NCI-H460 (cell line): Measurements from ENCODE around the gene DOCK1. TPM values are rescaled to one million over a fixed set of nuclear protein-coding genes. Genes with fewer than 3 reads are reported as not detected.

Source experiments
- DNase-seq: peaks from one replicate; pipeline ENCODE4 v3.0.0-alpha.2; 2016; ENCODE audit warnings: low read depth; ENCODE audit errors: extremely low read depth
- total RNA-seq: library from RNA; depleted of rRNA; stranded (reverse); fragments of >200 nt; shearing (Covaris generic); gene quantifications from 2 replicates; pipeline ENCODE4 v1.2.3, GENCODE V29; 2014

Gene DOCK1
- total RNA-seq, 1 experiment from 2014 or later = 32.3 TPM

GRCh38 chr10:127320176-127320575 lies 414.9 kb downstream of the DOCK1 start:
- no peak for DNase-seq

GRCh38 chr10:127322286-127322685 lies 417.1 kb downstream of the DOCK1 start:
- no peak for DNase-seq

GRCh38 chr10:127325506-127325905 lies 420.3 kb downstream of the DOCK1 start:
- DNase-seq = no peak

- DNase-seq = no peak
Observed at GRCh38 chr10:127326883-127327282, 421.7 kb downstream of the DOCK1 start.

- DNase-seq = no peak
Observed at GRCh38 chr10:127331696-127332095, 426.5 kb downstream of the DOCK1 start.

- no peak for DNase-seq
Observed at GRCh38 chr10:127332631-127333030, 427.4 kb downstream of the DOCK1 start.

- no peak for DNase-seq
Observed at GRCh38 chr10:127337801-127338200, 432.6 kb downstream of the DOCK1 start.

- DNase-seq = no peak
Observed at GRCh38 chr10:127338399-127339110, 433.3 kb downstream of the DOCK1 start.

GRCh38 chr10:127343821-127344220 lies 438.6 kb downstream of the DOCK1 start:
- no peak for DNase-seq

GRCh38 chr10:127344346-127344745 lies 439.1 kb downstream of the DOCK1 start:
- DNase-seq = no peak

GRCh38 chr10:127345231-127345965 lies 440.2 kb downstream of the DOCK1 start:
- DNase-seq = no peak

- DNase-seq = no peak
Observed at GRCh38 chr10:127346604-127347003, 441.4 kb downstream of the DOCK1 start.

- DNase-seq = no peak
Observed at GRCh38 chr10:127347202-127347959, 442.2 kb downstream of the DOCK1 start.

GRCh38 chr10:127349737-127350136 lies 444.5 kb downstream of the DOCK1 start:
- DNase-seq = no peak

- DNase-seq = no peak
Observed at GRCh38 chr10:127351542-127351941, 446.3 kb downstream of the DOCK1 start.

- DNase-seq = no peak
Observed at GRCh38 chr10:127353544-127353943, 448.3 kb downstream of the DOCK1 start.

GRCh38 chr10:127354255-127354654 lies 449.0 kb downstream of the DOCK1 start:
- no peak for DNase-seq

- no peak for DNase-seq
Observed at GRCh38 chr10:127354992-127355391, 449.8 kb downstream of the DOCK1 start.

- no peak for DNase-seq
Observed at GRCh38 chr10:127356360-127356759, 451.1 kb downstream of the DOCK1 start.

- no peak for DNase-seq
Observed at GRCh38 chr10:127357265-127357664, 452.0 kb downstream of the DOCK1 start.

GRCh38 chr10:127358337-127358736 lies 453.1 kb downstream of the DOCK1 start:
- DNase-seq = no peak
